Activated naive CD4-positive, alpha-beta T cell treated with anti-CD3 and anti-CD28 coated beads, Interleukin-2, amount 50 U/mL, for 24 hours (primary cell): ENCODE data around the gene BTBD3.
A peak's percentile ranks its signal among the peaks of the same experiment; 100 is the strongest.

Experiments
- H3K27ac Mint-ChIP-seq: one replicate; pipeline ENCODE4 v1.8.0; 2021; ENCODE audit warnings: mild to moderate bottlenecking, mixed read lengths
- H3K27me3 Mint-ChIP-seq: one replicate; pipeline ENCODE4 v1.8.0; 2021; ENCODE audit warnings: mixed read lengths
- H3K36me3 Mint-ChIP-seq: one replicate; pipeline ENCODE4 v1.8.0; 2021; ENCODE audit warnings: mixed read lengths
- H3K4me1 Mint-ChIP-seq: one replicate; pipeline ENCODE4 v1.8.0; 2021; ENCODE audit warnings: mixed read lengths
- H3K4me3 Mint-ChIP-seq: one replicate; pipeline ENCODE4 v1.8.0; 2021; ENCODE audit warnings: mild to moderate bottlenecking, mixed read lengths
- H3K9me3 Mint-ChIP-seq: one replicate; pipeline ENCODE4 v1.8.0; 2021; ENCODE audit warnings: mixed read lengths

The BTBD3 gene

DNA sequence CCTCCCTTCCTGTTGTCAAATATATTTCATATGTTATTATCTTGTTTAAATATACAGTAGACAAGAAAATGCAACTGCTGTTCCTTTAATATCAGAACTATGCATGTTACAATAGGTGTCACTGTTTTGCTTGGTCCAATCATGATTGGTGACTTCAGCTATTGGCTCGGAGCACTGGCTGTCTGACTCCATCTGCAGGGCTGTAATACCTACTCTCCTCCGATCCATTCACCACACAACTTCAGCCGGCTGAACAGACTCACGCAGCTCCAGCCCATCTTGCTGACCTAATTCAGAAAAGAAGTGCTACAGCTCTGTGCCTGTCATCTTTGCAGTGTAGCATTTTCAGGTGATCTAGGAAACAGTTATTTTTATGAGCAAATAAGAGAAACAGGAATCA is at the start of gene BTBD3:
Gene BTBD3 (plus strand): TSS at position 231 of the 400 bp plus-strand sequence. CDS start 383 bp downstream, outside the sequence.
- no peaks in the 10 kb centered on the region for H3K27me3 Mint-ChIP-seq
- no peaks in the 10 kb centered on the region for H3K9me3 Mint-ChIP-seq
- peaks cover 5% of the 10 kb centered on the region for H3K4me1 Mint-ChIP-seq
- no peak within 1 kb of the TSS for H3K4me3 Mint-ChIP-seq
- H3K36me3 Mint-ChIP-seq: no peaks in the 10 kb centered on the region
- peak within 1 kb of the TSS; percentile 55 for H3K27ac Mint-ChIP-seq

DNA sequence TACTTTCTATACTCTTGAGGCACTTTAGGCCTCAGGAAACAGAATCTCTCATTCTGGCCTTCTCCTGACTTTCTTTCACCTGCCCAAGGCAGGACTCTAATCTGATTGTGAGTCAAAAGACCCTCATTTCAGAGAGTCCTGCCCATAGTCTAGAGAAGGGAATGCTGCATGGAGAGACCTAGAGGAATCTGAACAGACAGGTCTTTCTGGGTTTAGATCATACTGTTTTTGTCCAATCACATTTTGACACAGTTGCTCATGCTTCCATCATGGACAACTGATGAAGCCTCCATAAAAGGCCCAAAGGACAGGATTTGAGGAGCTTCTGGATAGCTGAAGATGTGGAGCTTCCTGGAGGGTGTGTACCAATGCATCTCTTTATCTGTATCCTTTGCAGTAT is 48.1 kb upstream of the BTBD3 start:
- Mint-ChIP-seq H3K36me3 (no peaks in the 10 kb centered on the region), H3K4me3 (no peak overlapping the region), H3K4me1 (no peaks in the 10 kb centered on the region), H3K27ac (no peak overlapping the region), H3K9me3 (peaks cover 4% of the 10 kb centered on the region), H3K27me3 (no peaks in the 10 kb centered on the region)

DNA sequence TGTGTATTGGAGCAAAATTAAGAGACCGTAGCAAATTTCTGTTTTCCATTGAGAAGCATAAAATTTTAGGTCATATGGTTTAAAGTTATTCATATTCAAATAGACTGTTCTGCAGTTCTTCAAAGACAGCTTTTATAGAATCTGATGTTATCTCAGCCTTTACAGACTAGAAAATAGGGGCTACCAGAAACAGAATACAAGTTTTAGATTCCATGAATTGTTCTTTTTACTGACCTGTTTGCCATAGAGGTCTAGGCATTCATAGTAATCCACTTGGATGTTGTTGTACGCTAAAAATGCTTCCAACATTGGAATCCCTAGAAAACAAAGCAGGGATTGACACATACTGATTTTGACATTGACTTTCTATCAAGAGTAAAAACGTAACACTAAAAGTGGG is 47.3 kb upstream of the BTBD3 start:
- Mint-ChIP-seq H3K27me3 (no peaks in the 10 kb centered on the region), H3K27ac (no peak overlapping the region), H3K36me3 (no peaks in the 10 kb centered on the region), H3K9me3 (peaks cover 4% of the 10 kb centered on the region), H3K4me1 (no peaks in the 10 kb centered on the region), H3K4me3 (no peak overlapping the region)

DNA sequence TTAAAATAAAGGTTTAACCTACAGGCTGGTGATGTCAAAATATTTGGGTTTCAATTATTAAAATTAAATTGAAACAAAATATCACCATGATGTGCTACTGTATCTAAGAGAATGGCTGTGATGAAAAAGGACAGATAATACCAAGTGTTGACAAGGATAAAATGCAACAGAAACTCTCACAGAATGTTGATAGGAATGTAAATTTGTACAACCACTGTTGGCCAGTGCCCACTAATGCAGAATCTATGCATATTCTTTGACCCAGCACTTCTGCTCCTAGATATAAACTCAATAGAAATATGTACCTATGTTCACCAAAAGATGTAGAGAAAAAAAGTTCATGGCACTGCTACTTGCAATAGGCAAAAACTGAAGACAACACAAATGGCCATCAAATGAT is 41.1 kb upstream of the BTBD3 start:
- H3K4me3 Mint-ChIP-seq: no peak overlapping the region
- H3K27me3 Mint-ChIP-seq: peaks cover 3% of the 10 kb centered on the region
- no peak overlapping the region for H3K27ac Mint-ChIP-seq
- H3K4me1 Mint-ChIP-seq: no peaks in the 10 kb centered on the region
- H3K36me3 Mint-ChIP-seq: no peaks in the 10 kb centered on the region
- peaks cover 6% of the 10 kb centered on the region for H3K9me3 Mint-ChIP-seq

DNA sequence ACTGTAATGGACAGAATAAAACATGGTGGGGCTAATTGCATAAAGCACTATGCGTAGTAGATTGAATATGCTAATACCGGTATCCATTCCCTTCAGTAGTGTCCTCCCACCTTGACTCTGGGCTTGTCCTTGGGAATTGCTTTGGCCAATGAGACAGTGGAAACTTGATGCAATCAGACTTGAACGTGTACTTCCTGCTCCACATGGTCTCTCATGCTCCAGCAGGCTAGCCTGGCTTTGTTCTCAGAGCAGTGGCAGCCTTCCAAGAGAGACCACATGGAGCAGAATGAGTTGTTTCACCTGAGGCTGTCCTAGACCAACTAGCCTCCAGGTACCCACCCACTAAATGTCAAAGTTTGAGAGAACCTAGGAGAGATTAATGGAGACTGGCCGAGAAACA is 37.0 kb upstream of the BTBD3 start:
- H3K4me3 Mint-ChIP-seq: no peak overlapping the region
- H3K36me3 Mint-ChIP-seq: no peaks in the 10 kb centered on the region
- no peaks in the 10 kb centered on the region for H3K4me1 Mint-ChIP-seq
- H3K27ac Mint-ChIP-seq: no peak overlapping the region
- H3K27me3 Mint-ChIP-seq: peaks cover 5% of the 10 kb centered on the region
- peaks cover 5% of the 10 kb centered on the region for H3K9me3 Mint-ChIP-seq

DNA sequence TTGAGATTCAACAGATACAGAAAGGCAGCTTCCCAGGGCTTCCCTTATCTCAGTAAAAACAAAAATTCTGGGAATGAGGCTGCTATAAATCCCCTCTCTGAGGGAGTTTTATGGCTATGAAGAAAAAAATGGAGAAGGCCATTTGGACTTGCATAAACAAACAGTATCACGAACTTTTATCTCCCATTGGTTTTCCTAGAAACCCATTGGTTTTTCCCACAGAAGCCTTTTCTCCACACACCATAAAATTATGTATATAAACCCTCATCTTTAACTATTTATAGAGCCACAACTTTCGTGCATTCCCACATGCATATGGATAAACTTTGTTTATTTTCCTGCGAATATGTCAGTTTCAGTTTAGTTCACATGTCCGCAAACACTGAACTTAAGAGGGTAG is 36.2 kb upstream of the BTBD3 start:
- H3K27ac Mint-ChIP-seq: no peak overlapping the region
- no peaks in the 10 kb centered on the region for H3K9me3 Mint-ChIP-seq
- H3K4me1 Mint-ChIP-seq: no peaks in the 10 kb centered on the region
- no peaks in the 10 kb centered on the region for H3K36me3 Mint-ChIP-seq
- H3K4me3 Mint-ChIP-seq: no peak overlapping the region
- H3K27me3 Mint-ChIP-seq: peaks cover 3% of the 10 kb centered on the region

DNA sequence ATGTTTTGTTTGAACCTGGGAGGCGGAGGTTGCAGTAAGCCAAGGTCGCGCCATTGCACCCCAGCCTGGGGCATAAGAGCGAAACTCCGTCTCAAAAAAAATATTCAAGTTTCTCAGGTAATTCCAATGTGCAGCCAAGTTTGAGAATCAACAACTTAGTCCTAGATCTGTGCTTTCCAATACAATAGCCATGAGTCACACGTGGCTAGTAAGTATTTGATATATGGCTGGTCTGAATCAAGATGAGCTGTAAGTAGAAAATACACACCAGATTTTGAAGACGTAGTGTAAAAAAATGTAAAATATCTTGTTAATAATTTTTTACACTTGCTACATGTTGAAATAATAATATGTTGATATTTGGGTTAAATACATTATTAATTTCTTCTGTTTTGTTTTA is 35.0 kb upstream of the BTBD3 start:
- H3K4me1 Mint-ChIP-seq: no peaks in the 10 kb centered on the region
- H3K36me3 Mint-ChIP-seq: no peaks in the 10 kb centered on the region
- peaks cover 3% of the 10 kb centered on the region for H3K27me3 Mint-ChIP-seq
- no peaks in the 10 kb centered on the region for H3K9me3 Mint-ChIP-seq
- no peak overlapping the region for H3K4me3 Mint-ChIP-seq
- H3K27ac Mint-ChIP-seq: no peak overlapping the region

DNA sequence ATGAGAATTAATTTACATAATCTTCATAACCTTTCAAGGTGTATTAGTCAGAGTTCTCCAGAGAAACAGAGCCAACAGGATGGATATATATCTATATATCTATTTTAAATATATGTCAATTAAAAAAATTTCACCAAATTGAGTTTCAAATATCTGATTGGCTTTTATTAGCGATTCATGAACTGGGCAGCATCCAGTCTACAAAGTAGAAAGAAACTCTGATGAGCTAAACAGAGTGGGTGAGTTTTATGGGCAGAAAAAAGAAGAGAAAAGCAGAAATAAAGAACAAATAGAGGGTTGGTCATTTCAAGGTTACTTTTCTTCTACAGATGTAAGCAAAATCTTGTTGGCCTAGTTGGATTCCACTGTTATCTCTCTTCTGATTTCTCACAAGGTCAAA is 29.0 kb upstream of the BTBD3 start:
- Mint-ChIP-seq H3K9me3 (no peaks in the 10 kb centered on the region), H3K36me3 (no peaks in the 10 kb centered on the region), H3K4me1 (peaks cover 24% of the 10 kb centered on the region), H3K27ac (no peak overlapping the region), H3K4me3 (no peak overlapping the region), H3K27me3 (peaks cover 14% of the 10 kb centered on the region)

DNA sequence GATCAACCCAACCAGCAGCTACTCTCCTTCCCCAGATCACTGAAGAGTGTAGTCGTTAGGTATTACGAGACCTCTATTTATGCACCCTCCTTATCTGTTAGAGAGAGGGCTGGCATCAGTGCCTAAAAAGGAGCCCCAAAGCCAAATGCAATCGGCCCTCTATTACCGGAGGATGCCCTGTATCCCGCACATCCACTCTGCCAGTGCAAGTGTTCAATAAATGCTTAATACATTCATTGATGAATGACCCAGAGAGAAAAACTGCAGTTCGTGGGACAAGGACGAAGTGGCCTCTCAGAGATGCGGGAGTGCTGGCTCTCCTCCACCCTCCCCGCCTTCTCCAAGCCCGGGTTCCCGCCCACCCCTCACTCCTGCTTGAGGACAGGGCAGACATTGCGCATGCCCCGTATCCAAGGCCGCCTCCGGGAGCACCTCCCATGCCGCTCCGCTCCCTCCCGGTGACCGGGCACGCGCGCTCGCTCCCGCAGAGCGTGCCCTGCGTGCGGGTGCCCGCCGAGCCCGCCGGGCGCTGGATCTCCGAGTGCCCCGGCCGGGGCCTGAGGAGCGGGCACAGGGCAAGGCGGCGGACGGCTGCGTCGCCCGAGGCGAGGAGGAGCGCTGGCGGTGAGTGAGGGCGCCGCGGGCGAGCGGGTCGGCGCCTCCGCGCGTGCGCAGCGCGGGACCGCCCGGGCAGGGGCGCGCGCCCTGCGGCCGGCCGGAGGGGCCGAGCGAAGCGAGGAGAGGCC is 27.2 kb upstream of the BTBD3 start:
- no peaks in the 10 kb centered on the region for H3K36me3 Mint-ChIP-seq
- H3K27ac Mint-ChIP-seq: no peak overlapping the region
- H3K9me3 Mint-ChIP-seq: no peaks in the 10 kb centered on the region
- H3K27me3 Mint-ChIP-seq: peaks cover 15% of the 10 kb centered on the region
- peak overlapping the region; percentile 81 for H3K4me3 Mint-ChIP-seq
- H3K4me1 Mint-ChIP-seq: peaks cover 24% of the 10 kb centered on the region

DNA sequence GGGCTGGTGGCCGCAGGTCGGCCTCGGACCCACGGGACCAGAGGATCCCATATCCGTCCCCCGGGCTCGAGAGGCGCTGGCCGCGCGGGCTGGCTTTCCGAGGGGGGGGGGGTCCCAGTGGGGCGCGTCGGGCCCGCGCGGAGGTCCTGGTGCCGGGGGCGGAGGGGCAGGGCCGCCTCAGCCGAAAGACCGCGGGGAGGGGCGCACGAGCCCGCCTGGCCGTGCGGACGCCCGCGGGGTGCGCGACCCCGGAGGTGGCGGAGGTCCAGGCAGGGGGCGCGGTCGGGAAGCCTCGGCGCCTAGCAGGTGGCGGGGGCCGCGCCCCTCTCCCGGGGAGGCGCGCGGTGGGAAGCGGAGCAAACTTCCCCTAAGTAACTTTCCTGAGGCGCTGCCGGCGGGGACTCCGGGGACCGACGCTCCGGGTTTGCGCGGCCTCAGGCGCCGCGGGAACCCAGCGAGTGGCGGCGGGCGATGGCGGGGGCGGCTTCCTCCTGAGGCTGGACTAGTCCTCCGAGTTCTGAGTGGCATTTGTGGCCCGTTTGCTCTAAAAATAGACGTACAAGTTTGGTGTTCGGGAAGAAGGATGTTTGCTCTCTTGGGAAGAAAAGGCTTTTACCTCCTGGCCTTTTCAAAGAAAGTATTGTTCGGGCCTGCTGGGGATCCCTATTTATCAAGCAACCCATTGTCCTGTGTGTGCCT is 26.5 kb upstream of the BTBD3 start:
- Mint-ChIP-seq H3K4me1 (peaks cover 24% of the 10 kb centered on the region), H3K4me3 (peak overlapping the region; percentile 81)

DNA sequence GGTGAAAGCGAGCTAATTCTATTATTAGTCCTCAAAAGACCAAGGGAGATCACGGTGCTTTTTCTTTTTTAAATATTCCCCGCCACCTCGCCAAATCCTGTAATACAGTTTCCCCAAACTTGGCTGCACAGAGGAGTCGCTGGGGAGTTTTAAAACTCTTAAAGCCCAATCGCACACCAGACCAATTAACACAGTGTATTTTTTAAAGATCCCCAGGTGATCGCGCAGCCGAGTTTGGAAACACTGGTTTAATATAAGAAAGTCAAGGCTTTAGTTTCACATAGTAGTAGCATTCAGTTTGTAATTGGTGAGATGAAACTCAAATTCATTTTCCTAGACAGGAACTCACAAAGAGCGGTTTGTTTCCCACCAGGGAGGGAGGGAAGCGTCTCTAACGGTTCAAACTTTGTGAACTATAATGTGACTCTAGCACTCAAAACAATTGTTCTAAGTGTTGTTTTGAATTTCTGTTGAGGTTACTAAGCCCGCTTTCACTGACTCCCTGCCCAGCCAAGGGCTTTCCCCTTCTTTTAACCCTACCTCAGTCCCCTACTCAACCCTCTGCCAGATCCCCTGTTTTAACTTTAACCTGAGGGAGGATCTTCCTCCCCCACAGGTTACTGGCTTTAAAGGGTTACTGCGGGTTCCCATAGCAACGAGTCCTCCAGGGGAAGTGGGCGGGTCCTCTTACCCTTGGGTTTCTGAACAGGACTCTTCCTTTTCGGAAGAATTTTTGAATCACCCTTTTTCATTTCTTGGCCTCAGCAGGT is 25.7 kb upstream of the BTBD3 start:
- Mint-ChIP-seq H3K27me3 (peaks cover 15% of the 10 kb centered on the region), H3K4me1 (peaks cover 24% of the 10 kb centered on the region), H3K4me3 (peak overlapping the region; percentile 81), H3K27ac (no peak overlapping the region), H3K36me3 (no peaks in the 10 kb centered on the region), H3K9me3 (no peaks in the 10 kb centered on the region)

More for the DNA sequence above, 26.5 kb upstream of the BTBD3 start:
- Mint-ChIP-seq H3K36me3 (no peaks in the 10 kb centered on the region), H3K27ac (no peak overlapping the region), H3K27me3 (peaks cover 15% of the 10 kb centered on the region), H3K9me3 (no peaks in the 10 kb centered on the region)

DNA sequence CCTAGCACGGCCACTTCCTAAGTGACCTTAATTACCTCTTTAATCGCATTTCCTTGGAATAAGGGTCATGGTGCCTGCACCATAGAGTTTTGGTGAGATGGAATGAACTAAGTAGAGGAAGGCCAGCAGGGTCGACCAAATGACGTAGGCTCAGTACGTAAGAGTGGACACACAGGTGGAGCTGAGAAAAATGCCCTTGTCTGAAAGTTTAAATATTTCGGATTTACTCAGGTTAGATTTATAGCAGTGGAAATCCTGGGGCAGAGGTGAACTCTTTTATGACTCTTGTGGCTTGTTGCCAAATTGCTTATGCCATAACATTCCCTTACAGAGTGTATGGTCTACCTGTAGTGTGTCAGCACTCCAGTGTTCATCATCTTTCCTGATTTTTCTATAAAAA is 23.6 kb upstream of the BTBD3 start:
- Mint-ChIP-seq H3K27ac (no peak overlapping the region), H3K4me1 (peaks cover 24% of the 10 kb centered on the region), H3K27me3 (peaks cover 18% of the 10 kb centered on the region), H3K4me3 (no peak overlapping the region), H3K9me3 (peaks cover 5% of the 10 kb centered on the region), H3K36me3 (peaks cover 2% of the 10 kb centered on the region)

DNA sequence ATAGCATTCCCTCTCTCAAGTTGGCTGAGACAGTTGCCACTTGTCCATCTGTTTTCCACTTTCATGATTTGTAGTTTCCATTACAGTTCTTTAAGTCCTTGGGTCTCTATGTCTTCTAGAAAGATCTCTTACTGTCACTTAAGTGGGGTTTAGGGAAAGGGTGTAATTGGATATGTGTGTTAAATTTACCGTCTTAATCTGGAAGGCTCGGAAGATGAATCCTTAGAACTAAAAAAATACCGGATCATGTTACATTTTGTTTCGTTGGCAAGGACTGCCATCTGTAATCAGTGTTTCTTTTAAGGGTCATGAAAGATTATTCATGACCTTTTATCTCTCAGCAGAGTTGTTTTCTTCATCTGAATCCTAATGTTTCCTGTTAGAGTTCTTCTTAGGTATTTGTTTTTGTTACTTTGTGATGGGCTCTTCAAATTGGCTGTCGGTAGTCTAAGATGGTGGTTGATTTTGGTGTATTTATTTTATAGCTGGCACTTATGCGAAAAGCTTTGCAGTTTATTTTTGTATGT is 21.8 kb upstream of the BTBD3 start:
- peaks cover 12% of the 10 kb centered on the region for H3K27me3 Mint-ChIP-seq
- peaks cover 2% of the 10 kb centered on the region for H3K36me3 Mint-ChIP-seq
- H3K4me1 Mint-ChIP-seq: peaks cover 17% of the 10 kb centered on the region
- H3K27ac Mint-ChIP-seq: no peak overlapping the region
- peaks cover 5% of the 10 kb centered on the region for H3K9me3 Mint-ChIP-seq
- H3K4me3 Mint-ChIP-seq: no peak overlapping the region

DNA sequence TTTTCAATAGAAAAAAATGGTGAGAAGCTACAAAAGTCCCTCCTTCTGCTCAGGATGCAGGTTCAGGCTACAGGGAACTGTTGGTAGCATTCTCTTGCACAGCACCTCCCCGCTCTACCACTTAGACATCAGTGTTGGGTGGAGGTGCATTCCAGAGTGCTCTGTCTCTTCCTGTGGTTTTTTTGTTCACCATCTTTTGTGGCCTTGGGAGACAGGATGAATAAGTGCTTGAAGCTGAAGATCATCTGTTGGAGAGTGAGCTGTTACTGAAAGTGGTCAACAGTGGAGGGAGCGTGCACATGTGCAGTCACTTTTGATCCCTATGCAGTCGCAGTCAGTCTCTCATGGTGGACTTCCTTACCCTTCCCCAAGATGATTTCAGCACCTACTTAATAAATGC is 16.6 kb upstream of the BTBD3 start:
- Mint-ChIP-seq H3K4me3 (no peak overlapping the region), H3K27ac (no peak overlapping the region), H3K27me3 (peaks cover 3% of the 10 kb centered on the region), H3K4me1 (no peaks in the 10 kb centered on the region), H3K36me3 (peaks cover 2% of the 10 kb centered on the region), H3K9me3 (peaks cover 5% of the 10 kb centered on the region)

DNA sequence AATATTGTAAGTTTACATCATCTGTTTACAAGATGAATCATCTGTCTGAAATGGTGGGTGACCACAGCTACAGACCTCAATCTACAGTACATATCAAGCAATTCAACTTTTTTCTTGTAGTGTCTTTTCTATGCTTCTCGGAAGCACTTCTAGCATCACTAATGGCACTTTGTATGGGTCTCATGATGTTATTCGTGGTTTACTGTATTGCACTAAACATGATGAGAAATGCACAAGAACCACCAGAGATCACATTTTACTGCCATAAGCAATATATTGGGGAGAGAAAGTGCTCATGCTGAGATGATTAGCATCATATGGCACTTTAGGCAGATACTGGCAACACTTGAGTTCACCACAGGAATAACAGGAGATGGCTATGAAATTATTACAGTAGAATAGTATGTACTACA is 15.4 kb upstream of the BTBD3 start:
- Mint-ChIP-seq H3K4me3 (no peak overlapping the region), H3K4me1 (no peaks in the 10 kb centered on the region), H3K27me3 (peaks cover 3% of the 10 kb centered on the region), H3K27ac (no peak overlapping the region), H3K36me3 (peaks cover 2% of the 10 kb centered on the region), H3K9me3 (peaks cover 5% of the 10 kb centered on the region)
